ENCODE results near the gene ATP2B2. TPM values are rescaled to one million over a fixed set of nuclear protein-coding genes. Genes with fewer than 3 reads are reported as not detected.

The ATP2B2 gene
- total RNA-seq, 1 donor from 2014 or later, result 0.06 TPM

- no peaks in the 10 kb centered on the region for H3K27me3 ChIP-seq
- ATAC-seq, result no peak
- intact Hi-C loops (cut with DNase I), result no loop called here
- no peak overlapping the region for H3K4me3 ChIP-seq
- H3K4me1 ChIP-seq, result peaks cover 15% of the 10 kb centered on the region
- H3K36me3 ChIP-seq, result peaks cover 22% of the 10 kb centered on the region
- peak; percentile 42 for DNase-seq
- no peaks in the 10 kb centered on the region for H3K9me3 ChIP-seq
- no peak for TF ChIP-seq CTCF (IDR thresholded peaks at IDR 0.05)
- H3K27ac ChIP-seq, result peak overlapping the region; percentile 94
These were observed 183.6 kb downstream of the ATP2B2 start for GRCh38 chr3:10321630-10322351.

- intact Hi-C loops (cut with DNase I), result no loop called here
- H3K9me3 ChIP-seq, result no peaks in the 10 kb centered on the region
- H3K4me1 ChIP-seq, result peaks cover 15% of the 10 kb centered on the region
- no peak for ATAC-seq
- peak overlapping the region; percentile 94 for H3K27ac ChIP-seq
- peaks cover 36% of the 10 kb centered on the region for H3K36me3 ChIP-seq
- peak overlapping the region; percentile 95 for H3K4me3 ChIP-seq
- no peak for DNase-seq
- no peak for TF ChIP-seq CTCF (IDR thresholded peaks at IDR 0.05)
- H3K27me3 ChIP-seq, result no peaks in the 10 kb centered on the region
These were observed 185.1 kb downstream of the ATP2B2 start for GRCh38 chr3:10320320-10320677.

GRCh38 chr3:10319804-10320203 lies 185.6 kb downstream of the ATP2B2 start:
- ATAC-seq (no peak), DNase-seq (no peak)
- no peak for TF ChIP-seq CTCF (IDR thresholded peaks at IDR 0.05)
- H3K36me3 ChIP-seq, result peaks cover 41% of the 10 kb centered on the region
- peak overlapping the region; percentile 94 for H3K27ac ChIP-seq
- H3K27me3 ChIP-seq, result no peaks in the 10 kb centered on the region
- H3K9me3 ChIP-seq, result no peaks in the 10 kb centered on the region
- peaks cover 15% of the 10 kb centered on the region for H3K4me1 ChIP-seq
- peak overlapping the region; percentile 95 for H3K4me3 ChIP-seq
- intact Hi-C loops (cut with DNase I), result no loop called here

DNA sequence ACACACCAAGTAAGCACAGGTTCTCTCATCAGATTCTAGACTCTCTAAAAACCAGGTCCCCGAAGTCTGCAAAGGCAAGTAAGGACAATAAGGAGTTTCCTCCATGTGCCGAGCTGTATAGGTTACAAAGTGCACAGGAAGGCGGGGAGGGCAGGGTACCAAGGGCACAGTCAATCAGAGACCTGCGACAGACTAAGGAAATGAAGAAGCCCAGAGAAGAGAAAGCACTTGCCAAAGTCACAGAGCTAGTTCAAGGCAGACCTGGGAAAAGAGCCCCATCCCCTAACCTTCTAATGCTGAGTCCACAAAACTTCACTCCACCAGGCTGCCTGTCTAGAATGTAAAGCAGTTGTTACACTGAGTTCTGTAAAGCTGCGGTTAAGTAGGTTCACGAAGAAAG lies 186.1 kb downstream of the ATP2B2 start:
- intact Hi-C loops (cut with DNase I), result no loop called here

DNA sequence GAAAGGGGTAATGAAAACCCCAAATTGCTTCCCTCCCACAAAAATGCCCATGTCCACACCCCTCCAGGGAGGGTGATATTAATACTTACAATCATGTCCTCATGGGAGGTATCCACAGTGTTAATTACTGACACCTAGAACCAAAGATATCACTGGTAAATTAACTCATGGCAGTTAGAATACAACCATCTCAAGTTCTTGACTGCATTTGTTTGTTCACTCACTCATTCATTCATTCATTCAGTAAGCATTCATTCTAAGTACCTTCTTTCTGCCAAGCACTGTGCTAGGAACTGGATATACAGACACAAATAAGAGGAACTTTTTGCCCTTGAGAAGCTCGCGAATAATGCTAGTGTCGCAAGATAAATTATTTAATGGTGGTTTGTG lies 187.4 kb downstream of the ATP2B2 start:
- no peak overlapping the region for H3K4me3 ChIP-seq
- H3K36me3 ChIP-seq, result peaks cover 59% of the 10 kb centered on the region
- ATAC-seq (no peak), DNase-seq (no peak)
- TF ChIP-seq CTCF (IDR thresholded peaks at IDR 0.05), result no peak
- H3K4me1 ChIP-seq, result peaks cover 15% of the 10 kb centered on the region
- intact Hi-C loops (cut with DNase I), result no loop called here
- H3K27ac ChIP-seq, result no peak overlapping the region
- no peaks in the 10 kb centered on the region for H3K27me3 ChIP-seq
- no peaks in the 10 kb centered on the region for H3K9me3 ChIP-seq

More for the DNA sequence above, 186.1 kb downstream of the ATP2B2 start:
- Histone ChIP-seq H3K4me1 (peaks cover 15% of the 10 kb centered on the region), H3K27me3 (no peaks in the 10 kb centered on the region), H3K9me3 (no peaks in the 10 kb centered on the region), H3K4me3 (peak overlapping the region; percentile 28), H3K27ac (no peak overlapping the region), H3K36me3 (peaks cover 47% of the 10 kb centered on the region)
- TF ChIP-seq CTCF (IDR thresholded peaks at IDR 0.05), result no peak
- DNase-seq, result no peak
- ATAC-seq, result no peak

All from upper lobe of right lung (tissue), 1 donor.